ENCODE results near the gene FBXL7.

- TF ChIP-seq CTCF (IDR thresholded peaks at IDR 0.05) (no peak), POLR2A (IDR thresholded peaks at IDR 0.05) (no peak)
Measured at GRCh38 chr5:15831408-15831807, 331.4 kb downstream of the FBXL7 start.

All from right lobe of liver (tissue), 4 donors.